Stomach (tissue), 4 donors: ENCODE data around the gene DGCR2.

Source experiments
- POLR2AphosphoS5 ChIP-seq, 3 donors: sonication (generic); formaldehyde crosslinking; IDR thresholded peaks; one replicate each; pipeline ENCODE4 v1.6.1; 2016; ENCODE audit warnings: antibody characterized with exemption in 3 of 3
- TF ChIP-seq, protein P1 (sequence below), 7 experiments: fragments of 450-650 bp in 4 of 7; fragments of 200-600 bp in 3 of 7; sonication (generic) in 3 of 7; IDR thresholded peaks; one replicate each; pipeline ENCODE4 v1.5.1; 2016 to 2019; ENCODE audit warnings: antibody characterized with exemption in 7 of 7, control low read depth in 2 of 7, mild to moderate bottlenecking in 1 of 7

- TF ChIP-seq, protein P1, sequence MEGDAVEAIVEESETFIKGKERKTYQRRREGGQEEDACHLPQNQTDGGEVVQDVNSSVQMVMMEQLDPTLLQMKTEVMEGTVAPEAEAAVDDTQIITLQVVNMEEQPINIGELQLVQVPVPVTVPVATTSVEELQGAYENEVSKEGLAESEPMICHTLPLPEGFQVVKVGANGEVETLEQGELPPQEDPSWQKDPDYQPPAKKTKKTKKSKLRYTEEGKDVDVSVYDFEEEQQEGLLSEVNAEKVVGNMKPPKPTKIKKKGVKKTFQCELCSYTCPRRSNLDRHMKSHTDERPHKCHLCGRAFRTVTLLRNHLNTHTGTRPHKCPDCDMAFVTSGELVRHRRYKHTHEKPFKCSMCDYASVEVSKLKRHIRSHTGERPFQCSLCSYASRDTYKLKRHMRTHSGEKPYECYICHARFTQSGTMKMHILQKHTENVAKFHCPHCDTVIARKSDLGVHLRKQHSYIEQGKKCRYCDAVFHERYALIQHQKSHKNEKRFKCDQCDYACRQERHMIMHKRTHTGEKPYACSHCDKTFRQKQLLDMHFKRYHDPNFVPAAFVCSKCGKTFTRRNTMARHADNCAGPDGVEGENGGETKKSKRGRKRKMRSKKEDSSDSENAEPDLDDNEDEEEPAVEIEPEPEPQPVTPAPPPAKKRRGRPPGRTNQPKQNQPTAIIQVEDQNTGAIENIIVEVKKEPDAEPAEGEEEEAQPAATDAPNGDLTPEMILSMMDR (IDR thresholded peaks at IDR 0.05): no peak
- no peak for TF ChIP-seq POLR2AphosphoS5 (IDR thresholded peaks at IDR 0.05)
Measured at GRCh38 chr22:19057999-19058491, 64.2 kb downstream of the DGCR2 start.
